MM.1S (cell line): ENCODE measurements around the gene SLC2A13.

Experiments
- CTCF ChIP-seq: fragments of 300-600 bp; sonication (generic); IDR thresholded peaks from 2 replicates; pipeline ENCODE4 v1.5.1; 2016; ENCODE audit warnings: antibody characterized with exemption, low read length, mixed read lengths
- EZH2 ChIP-seq: fragments of 300-600 bp; sonication (generic); optimal IDR thresholded peaks from 2 replicates; pipeline ENCODE3; 2017; ENCODE audit warnings: low read depth, mild to moderate bottlenecking, antibody characterized with exemption, low read length, mixed read lengths
- EZH2phosphoT487 ChIP-seq: fragments of 300-600 bp; sonication (generic); IDR thresholded peaks from 2 replicates; pipeline ENCODE4 v1.6.1; 2018; ENCODE audit warnings: antibody characterized with exemption, low read length

GRCh38 chr12:40137252-40137651 is 31.4 kb upstream of the SLC2A13 start:
- TF ChIP-seq CTCF (no peak), EZH2 (no peak), EZH2phosphoT487 (no peak)
